OCI-LY1 (cell line): ENCODE results near the gene CD82.

Source experiments
- CTCF ChIP-seq: fragments of 200-600 bp; sonication (generic), shearing (Covaris generic); IDR thresholded peaks from 2 replicates; pipeline ENCODE4 v1.5.1; 2017; ENCODE audit warnings: mild to moderate bottlenecking, antibody characterized with exemption, low read length, moderate library complexity, mixed read lengths
- EZH2 ChIP-seq: fragments of 200-600 bp; sonication (generic), shearing (Covaris generic); IDR thresholded peaks from 2 replicates; pipeline ENCODE4 v1.8.0; 2017; ENCODE audit warnings: borderline replicate concordance, mixed run types, mild to moderate bottlenecking, antibody characterized with exemption, low read length, moderate library complexity, mixed read lengths

GRCh38 chr11:44597358-44598012 lies 32.0 kb downstream of the CD82 start:
- no peak for TF ChIP-seq CTCF
- no peak for TF ChIP-seq EZH2
